ENCODE data around the gene ITGAX.
A peak's percentile ranks its signal among the peaks of the same experiment; 100 is the strongest.

The ITGAX gene

DNA sequence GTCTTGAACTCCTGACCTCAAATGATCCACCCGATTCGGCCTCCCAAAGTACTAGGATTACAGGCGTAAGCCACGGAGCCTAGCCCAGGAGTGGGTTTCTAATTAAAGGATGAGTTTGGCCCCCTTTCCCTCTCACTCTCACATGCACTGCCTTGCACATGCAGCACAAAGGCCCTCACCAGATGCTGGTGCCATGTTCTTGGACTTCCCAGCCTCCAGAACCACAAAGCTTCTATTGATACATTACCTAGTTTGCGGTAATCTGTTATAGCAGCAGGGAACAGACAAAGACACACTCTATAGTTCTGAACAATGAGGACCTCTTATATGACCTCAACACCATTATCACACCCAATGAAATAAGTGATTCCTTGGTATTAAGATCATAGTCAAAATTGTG is 20.3 kb downstream of the ITGAX start:
- no peak for DNase-seq (ENCODE audit: low read depth)

DNA sequence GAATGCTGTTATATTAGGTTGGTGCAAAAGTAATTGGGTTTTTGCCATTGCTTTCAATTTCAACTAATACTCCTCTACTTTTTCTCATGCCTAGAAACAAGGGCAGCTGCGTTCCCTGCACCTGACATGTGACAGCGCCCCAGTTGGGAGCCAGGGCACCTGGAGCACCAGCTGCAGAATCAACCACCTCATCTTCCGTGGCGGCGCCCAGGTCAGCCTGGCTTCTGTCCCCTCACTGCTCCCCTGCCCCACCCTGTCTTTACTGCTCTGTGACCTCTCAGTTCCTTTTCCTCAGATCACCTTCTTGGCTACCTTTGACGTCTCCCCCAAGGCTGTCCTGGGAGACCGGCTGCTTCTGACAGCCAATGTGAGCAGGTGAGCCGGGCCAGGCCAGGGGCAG is 21.7 kb downstream of the ITGAX start:
- no peak for DNase-seq (ENCODE audit: low read depth)

DNA sequence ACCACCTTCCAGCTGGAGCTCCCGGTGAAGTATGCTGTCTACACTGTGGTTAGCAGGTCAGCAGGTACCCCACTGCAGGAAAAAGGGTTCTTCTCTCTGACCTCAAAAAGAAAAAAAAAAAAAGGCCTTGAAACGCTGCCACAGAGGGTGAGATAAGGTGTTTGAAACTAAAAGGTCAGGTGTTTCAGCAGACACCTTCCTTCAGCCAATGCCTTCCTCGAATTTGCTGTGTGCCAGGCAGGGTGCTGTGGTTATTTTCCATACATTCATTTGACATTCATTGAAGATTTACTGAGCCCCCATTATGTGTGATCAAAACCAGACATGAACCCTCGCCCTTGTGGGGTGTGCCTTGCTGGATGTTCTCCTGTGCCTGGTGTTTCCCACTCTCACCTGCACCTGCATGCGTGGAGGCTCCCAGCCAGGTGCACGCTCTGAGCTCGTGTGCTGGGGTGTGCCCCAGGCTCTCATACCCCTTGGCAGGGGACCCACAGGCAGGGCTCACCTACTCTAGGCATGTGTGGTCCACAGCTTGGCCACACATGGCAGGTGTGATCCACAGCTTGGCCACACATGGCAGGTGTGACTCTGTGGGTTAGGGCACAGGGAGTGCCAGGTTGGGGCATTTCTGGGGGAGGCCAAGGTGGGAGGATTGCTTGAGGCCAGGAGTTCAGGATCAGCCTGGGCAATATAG is 22.4 kb downstream of the ITGAX start:
- DNase-seq (ENCODE audit: low read depth), result no peak

- no peak for DNase-seq (ENCODE audit: low read depth)
Measured at GRCh38 chr16:31380201-31380600, 25.2 kb downstream of the ITGAX start.

GRCh38 chr16:31382485-31383161 is 27.6 kb downstream of the ITGAX start:
- DNase-seq (ENCODE audit: low read depth), result peak; percentile 25

DNA sequence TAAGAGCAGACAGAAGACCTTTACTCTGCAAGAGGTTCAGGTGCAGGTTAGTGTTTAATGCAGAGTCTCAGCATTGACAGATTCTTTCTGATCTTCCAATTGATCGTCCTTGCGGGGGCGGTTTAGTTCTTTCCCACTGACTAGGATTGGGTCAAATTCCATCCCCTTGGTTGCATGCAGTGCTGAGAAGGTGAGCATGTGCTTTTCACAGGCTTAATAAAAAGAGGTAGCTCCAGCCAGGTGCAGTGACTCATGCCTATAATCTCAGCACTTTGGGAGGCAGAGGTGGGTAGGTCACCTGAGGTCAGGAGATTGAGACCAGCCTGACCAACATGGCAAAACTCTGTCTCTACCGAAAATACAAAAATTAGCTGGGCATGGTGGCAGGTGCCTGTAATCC is 30.7 kb downstream of the ITGAX start:
- DNase-seq (ENCODE audit: low read depth), result no peak

GRCh38 chr16:31386157-31386984 is 31.4 kb downstream of the ITGAX start:
- no peak for DNase-seq (ENCODE audit: low read depth)

GRCh38 chr16:31388535-31388934 is 33.6 kb downstream of the ITGAX start:
- no peak for DNase-seq (ENCODE audit: low read depth)

DNA sequence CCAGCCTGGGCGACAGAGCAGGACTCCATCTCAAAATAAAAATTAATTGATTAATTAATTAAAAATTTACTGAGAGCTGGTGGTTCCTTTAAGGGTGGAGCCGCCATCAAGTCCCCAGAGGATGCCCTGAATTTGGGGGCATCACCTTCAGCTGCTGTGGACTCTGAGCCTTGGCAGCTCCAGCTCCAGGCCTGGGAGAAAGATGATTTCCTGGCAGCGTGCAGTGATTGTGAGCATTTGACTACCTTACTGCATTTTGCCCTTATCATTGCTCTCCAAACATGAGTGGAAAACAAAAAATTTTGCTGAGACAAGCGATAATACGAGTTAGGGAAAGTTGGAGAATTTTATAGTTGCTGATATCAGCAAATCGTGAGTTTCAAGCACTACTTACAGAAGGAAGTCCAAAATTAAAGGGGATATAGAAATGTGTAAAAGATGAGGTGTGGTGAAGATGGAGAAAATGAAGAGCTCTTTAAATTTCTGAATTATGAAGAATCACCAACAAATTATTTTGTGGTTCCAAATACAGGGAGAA is 35.6 kb downstream of the ITGAX start:
- no peak for DNase-seq (ENCODE audit: low read depth)

DNA sequence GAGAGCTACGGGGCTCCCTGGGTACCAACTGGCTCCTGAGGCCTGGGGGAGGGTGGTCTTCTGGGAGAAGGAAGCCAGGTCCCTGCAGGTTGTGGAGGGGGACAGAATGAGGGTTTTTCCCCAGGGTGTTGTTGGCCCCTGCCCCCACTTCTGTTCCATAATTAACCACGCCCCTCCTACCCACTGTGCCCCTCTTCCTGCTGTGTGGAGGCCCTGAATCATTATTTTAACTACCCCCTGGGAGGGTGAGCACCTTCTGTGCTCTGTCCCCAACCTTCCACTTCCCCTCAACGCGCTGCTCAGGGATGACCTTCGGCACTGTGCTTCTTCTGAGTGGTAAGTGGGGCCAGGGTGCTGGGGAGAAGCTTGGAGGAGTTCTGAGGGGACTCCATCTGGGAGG is 38.1 kb downstream of the ITGAX start, which contains the start of gene ITGAD:
Gene ITGAD (plus strand): TSS at position 280 of the 400 bp plus-strand sequence. CDS start 26 bp downstream, at position 306.
- DNase-seq (ENCODE audit: low read depth), result no peak

DNA sequence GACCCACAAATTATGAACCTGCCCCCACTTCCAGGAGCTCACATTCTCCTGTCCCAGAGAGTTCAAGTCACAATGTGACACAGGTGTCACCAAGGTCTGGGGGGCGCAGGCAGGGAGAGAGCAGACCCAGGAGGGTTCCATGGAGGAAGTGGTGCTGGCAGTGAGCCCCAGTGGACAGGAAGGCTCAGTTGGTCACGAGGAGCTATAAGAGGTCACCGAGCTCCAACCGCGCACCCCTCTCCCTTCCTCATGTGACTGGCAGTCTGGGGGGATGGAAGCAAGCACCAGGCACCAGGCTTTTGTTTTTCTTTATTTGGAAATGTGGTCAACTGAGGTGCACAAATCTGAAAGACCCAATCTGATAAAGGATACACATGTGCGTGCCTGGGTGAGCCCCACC is 40.7 kb downstream of the ITGAX start:
- DNase-seq (ENCODE audit: low read depth), result no peak

DNA sequence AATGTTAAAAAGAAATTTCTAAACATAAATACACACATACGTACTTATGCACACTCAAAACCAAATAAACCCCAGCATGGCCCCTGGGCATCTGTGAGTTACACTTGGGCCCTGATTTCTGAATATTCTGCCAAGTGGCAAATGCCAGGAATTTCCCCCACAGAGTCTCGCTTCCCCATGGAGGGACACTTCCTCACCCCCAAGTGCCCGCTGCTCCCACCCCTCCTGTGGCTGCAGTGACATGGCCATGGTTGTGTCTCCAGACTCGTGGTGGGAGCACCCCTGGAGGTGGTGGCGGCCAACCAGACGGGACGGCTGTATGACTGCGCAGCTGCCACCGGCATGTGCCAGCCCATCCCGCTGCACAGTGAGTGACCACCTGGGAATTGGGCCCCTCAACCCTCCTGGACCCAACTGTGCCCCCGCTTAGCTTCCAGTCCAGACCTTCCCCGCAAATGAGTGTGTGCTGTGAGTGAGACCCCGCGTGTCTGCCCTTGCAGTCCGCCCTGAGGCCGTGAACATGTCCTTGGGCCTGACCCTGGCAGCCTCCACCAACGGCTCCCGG is 42.2 kb downstream of the ITGAX start:
- DNase-seq (ENCODE audit: low read depth), result no peak

- DNase-seq (ENCODE audit: low read depth), result no peak
Measured at GRCh38 chr16:31397701-31398100, 42.7 kb downstream of the ITGAX start.

DNA sequence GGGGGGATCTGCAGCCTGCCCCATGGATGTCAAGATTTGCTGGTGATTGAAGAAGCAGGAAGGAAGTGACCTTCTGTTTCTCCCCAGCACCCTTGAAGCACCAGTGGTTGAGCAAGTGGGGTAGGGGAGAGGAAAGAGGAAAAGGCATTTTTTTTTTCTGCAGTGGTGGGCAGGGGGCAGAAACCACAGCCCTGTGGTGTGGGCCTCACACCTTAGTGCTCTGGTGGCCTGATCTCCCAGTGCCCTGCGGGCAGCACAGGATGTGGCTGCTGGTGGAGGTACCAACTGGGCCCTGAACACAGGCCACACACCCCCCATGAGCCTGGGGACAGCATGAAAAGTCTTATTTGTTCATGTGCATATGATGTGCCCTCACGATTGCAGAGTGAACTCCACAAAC is 45.2 kb downstream of the ITGAX start:
- DNase-seq (ENCODE audit: low read depth), result no peak

DNA sequence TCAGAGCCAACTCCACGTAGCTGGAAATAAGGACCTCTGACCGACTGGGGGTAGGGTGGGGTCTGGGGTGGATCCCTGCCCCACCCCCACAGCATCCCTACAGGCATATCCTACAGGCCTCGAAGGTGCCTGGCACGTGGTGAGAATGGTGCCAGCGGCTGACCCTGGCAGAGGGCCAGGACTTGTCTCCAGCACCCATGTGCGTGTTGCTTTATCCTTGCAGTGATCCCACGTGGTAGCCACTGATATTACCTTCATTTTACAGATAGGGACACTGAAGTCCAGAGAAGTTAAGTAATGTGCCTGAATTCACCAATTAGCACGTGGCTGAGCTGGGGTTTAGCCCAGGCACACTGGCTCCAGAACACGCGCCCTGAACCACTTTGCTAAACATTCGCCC is 46.5 kb downstream of the ITGAX start:
- no peak for DNase-seq (ENCODE audit: low read depth)

DNA sequence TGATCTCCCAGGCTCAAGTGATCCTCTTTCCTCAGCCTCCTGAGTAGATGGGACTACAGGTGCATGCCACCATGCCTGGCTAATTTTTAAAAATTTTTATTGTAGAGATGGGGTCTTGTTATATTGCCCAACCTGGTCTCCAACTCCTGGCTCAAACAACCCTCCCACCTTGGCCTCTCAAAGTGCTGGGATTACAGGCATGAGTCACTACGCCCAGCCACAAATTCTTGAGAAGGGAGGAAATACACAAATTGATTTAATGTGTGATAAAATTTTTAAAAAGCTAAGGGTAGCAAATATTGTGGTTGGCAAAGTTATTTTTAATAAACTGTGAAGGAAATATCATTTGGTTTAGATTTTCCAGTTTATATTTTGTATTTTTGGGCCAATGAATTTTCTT is 47.7 kb downstream of the ITGAX start:
- DNase-seq (ENCODE audit: low read depth), result no peak

DNA sequence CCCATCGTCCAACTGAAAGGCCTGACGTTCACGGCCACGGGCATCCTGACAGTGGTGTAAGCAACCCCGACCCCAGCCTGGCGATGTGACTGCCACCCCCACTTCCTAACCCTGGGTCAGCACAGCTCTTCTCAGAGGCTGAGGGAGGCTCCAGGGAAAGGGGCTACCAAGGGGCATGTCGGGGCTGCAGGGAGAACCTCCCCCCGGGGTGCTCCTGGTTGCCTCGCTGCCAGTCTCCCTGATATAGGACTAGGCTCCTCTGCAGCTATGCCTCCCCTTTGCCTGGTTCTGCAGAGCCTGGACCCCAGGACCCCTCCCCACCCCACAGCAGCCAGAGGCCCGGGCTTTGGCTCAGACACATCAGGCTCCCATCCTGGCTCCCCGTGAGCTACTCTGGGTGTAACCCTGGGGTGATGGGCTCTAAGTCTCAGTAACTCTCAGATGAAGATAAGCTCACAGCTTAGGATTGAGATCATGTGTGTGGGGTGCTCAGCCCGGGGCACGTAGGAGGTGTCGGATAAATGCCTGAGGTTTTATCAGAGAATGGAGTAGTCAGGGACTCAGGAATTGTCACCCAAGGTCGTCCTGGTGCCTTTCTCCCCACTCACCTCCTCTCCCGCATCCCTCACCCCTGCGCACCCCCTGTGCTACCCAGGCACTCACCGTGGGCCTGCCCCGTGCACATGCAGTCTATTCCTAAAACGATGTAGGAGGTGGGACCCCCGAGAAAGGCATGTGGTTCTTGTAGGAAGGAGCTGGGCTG is 48.8 kb downstream of the ITGAX start:
- DNase-seq (ENCODE audit: low read depth), result no peak

DNA sequence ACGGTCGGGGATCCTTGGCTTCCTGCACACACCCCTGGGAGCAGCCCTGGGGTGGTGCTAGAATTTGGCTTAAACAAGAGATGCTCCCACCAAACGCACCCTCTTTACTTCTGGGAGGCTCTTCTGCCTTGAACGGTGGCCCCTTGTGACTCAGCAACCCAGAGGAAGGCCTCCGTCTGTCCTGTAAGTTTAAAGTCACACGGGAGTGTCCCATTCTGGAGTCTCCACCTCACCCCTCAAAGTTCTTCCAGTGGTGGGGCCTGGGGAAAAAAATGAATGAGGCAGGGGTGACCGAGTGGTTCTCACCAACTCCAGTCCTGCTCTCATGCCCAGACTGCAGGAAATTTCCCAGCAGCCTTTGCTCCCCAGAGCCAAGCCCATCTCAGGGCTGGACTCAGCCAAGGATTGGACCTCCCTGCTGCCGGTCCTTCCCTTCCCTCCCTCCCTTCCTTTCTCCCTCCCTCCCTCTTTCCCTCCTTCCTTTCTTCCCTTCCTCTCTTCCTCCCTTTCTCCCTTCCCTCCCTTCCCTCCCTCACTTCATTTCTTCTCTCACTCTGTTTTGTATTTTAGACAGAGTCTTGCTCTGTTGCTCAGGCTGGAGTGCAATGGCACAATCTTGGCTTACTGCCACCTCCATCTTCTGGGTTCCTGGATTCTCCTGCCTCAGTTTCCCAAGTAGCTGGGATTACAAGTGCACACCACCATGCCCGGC is 49.5 kb downstream of the ITGAX start:
- no peak for DNase-seq (ENCODE audit: low read depth)

DNA sequence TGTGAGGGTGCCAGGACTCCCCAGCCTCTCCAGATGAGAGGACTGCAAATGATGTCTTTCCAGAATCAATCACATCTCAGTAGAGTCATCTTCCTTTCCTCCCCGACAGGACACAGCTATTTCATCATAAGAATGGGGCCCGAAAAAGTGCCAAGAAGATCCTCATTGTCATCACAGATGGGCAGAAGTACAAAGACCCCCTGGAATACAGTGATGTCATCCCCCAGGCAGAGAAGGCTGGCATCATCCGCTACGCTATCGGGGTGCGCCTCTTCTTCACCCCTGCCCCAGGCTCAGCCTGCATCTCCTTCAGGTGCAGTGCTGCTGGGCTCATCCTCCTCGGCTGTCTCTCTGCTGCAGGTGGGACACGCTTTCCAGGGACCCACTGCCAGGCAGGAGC is 52.4 kb downstream of the ITGAX start:
- DNase-seq (ENCODE audit: low read depth), result no peak

DNA sequence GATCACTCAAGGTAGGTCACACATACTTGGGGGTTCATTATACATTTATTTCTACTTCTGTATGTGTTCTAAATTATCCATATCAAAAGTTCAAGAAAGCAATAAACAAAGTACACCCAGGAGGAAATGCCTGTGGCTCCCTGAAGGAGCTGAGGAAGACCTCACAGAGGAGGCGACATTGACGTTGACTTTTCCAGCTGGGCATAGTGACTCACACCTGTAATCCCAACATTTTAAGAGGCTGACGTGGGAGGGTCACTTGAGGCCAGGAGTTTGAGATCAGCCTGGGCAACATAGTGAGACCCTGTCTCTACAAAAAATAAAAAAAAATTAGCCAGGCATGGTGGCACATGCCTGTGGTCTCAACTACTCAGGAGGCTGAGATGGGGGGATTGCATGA is 54.5 kb downstream of the ITGAX start:
- DNase-seq (ENCODE audit: low read depth), result no peak

DNA sequence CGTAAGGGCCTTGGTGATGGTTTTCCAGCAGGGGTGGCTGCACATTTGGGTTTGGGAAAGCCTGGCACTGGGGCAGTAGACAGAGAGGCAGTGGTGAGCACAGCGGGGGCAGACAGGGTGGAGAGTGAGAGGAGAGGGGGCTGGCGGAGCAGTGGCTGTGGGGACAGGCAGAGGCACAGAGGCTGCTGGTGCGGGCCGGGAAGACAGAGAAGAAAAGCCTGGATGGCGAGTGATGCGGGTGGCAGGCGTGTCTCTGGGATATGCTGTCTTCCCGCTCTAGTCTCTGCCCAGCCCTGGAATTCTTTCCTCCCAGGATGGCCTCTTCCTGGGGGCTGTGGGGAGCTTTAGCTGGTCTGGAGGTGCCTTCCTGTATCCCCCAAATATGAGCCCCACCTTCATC is 55.1 kb downstream of the ITGAX start:
- no peak for DNase-seq (ENCODE audit: low read depth)

Measured in activated T-helper 9 cell treated with anti-CD3 and anti-CD28 coated beads, Interleukin-2, amount 50 U/mL, for 16 hours (primary cell).